Measurements from ENCODE around the gene TMEM145. TPM values are rescaled to one million over a fixed set of nuclear protein-coding genes. Genes with fewer than 3 reads are reported as not detected.
A peak's percentile ranks its signal among the peaks of the same experiment; 100 is the strongest.
"Not testable (repeated sequence)": the region's sequence is repeated elsewhere in the genome, so short reads cannot be mapped to it uniquely, and the experiment has no call there.

TMEM145 gene
- total and polyA plus RNA-seq, 5 donors from 2014 or later = not detected

- no peak overlapping the region for H3K4me3 Mint-ChIP-seq
- DNase-seq (no peak), ATAC-seq (ENCODE audit: low read depth in 2 of 2) (no peak)
- H3K36me3 Mint-ChIP-seq = no peaks in the 10 kb centered on the region
- Histone ChIP-seq H3K4me3 (ENCODE audit: low read depth, low read length) (no peak overlapping the region), H3K4me1 (ENCODE audit: control insufficient read depth, insufficient read depth, low read length, poor library complexity, severe bottlenecking) (peaks cover 10% of the 10 kb centered on the region), H3K27ac (ENCODE audit: insufficient read depth, low read length, poor library complexity, severe bottlenecking) (no peak overlapping the region), H3K9me3 (ENCODE audit: control insufficient read depth in 2 of 2, low read length in 2 of 2) (no peaks in the 10 kb centered on the region), H3K36me3 (ENCODE audit: control insufficient read depth, insufficient read depth, low read length) (no peaks in the 10 kb centered on the region), H3K27me3 (ENCODE audit: control insufficient read depth, insufficient read depth, low read length) (no peaks in the 10 kb centered on the region)
- no peaks in the 10 kb centered on the region for H3K9me3 Mint-ChIP-seq
- H3K4me1 Mint-ChIP-seq = peaks cover 0 to 29% (median 17%) of the 10 kb centered on the region in 4 donors
- H3K27me3 Mint-ChIP-seq = peaks cover 7% of the 10 kb centered on the region
- H3K27ac Mint-ChIP-seq = peak overlapping the region in 1 of 3 donors; percentile 44
Observed at GRCh38 chr19:42330241-42330711, 17.2 kb downstream of the TMEM145 start.

GRCh38 chr19:42331333-42331732 lies 18.2 kb downstream of the TMEM145 start:
- H3K4me1 Mint-ChIP-seq = peaks cover 0 to 23% (median 15%) of the 10 kb centered on the region in 4 donors
- not testable (repeated sequence) for ATAC-seq (ENCODE audit: low read depth in 2 of 2); H3K4me3 Mint-ChIP-seq; H3K27me3 Mint-ChIP-seq; H3K36me3 Mint-ChIP-seq; H3K27ac Mint-ChIP-seq; H3K9me3 Mint-ChIP-seq; H3K4me1 ChIP-seq (ENCODE audit: control insufficient read depth, insufficient read depth, low read length, poor library complexity, severe bottlenecking); H3K4me3 ChIP-seq (ENCODE audit: low read depth, low read length); H3K9me3 ChIP-seq (ENCODE audit: control insufficient read depth in 2 of 2, low read length in 2 of 2); DNase-seq; H3K27me3 ChIP-seq (ENCODE audit: control insufficient read depth, insufficient read depth, low read length); H3K27ac ChIP-seq (ENCODE audit: insufficient read depth, low read length, poor library complexity, severe bottlenecking); H3K36me3 ChIP-seq (ENCODE audit: control insufficient read depth, insufficient read depth, low read length)

- Histone ChIP-seq H3K36me3 (ENCODE audit: control insufficient read depth, insufficient read depth, low read length) (peaks cover 3% of the 10 kb centered on the region), H3K4me1 (ENCODE audit: control insufficient read depth, insufficient read depth, low read length, poor library complexity, severe bottlenecking) (no peaks in the 10 kb centered on the region), H3K27me3 (ENCODE audit: control insufficient read depth, insufficient read depth, low read length) (no peaks in the 10 kb centered on the region), H3K27ac (ENCODE audit: insufficient read depth, low read length, poor library complexity, severe bottlenecking) (no peak overlapping the region), H3K4me3 (ENCODE audit: low read depth, low read length) (no peak overlapping the region), H3K9me3 (ENCODE audit: control insufficient read depth in 2 of 2, low read length in 2 of 2) (no peaks in the 10 kb centered on the region)
- no peak overlapping the region for H3K4me3 Mint-ChIP-seq
- no peak for ATAC-seq (ENCODE audit: low read depth in 2 of 2)
- peaks cover 5% of the 10 kb centered on the region for H3K27me3 Mint-ChIP-seq
- peaks cover 0 to 15% (median 11%) of the 10 kb centered on the region in 4 donors for H3K4me1 Mint-ChIP-seq
- no peak overlapping the region for H3K27ac Mint-ChIP-seq
- no peaks in the 10 kb centered on the region for H3K36me3 Mint-ChIP-seq
- DNase-seq = no peak
- H3K9me3 Mint-ChIP-seq = no peaks in the 10 kb centered on the region
Observed at GRCh38 chr19:42332059-42332458, 18.9 kb downstream of the TMEM145 start.

- Histone ChIP-seq H3K36me3 (ENCODE audit: control insufficient read depth, insufficient read depth, low read length) (peaks cover 3% of the 10 kb centered on the region), H3K9me3 (ENCODE audit: control insufficient read depth in 2 of 2, low read length in 2 of 2) (no peaks in the 10 kb centered on the region), H3K4me1 (ENCODE audit: control insufficient read depth, insufficient read depth, low read length, poor library complexity, severe bottlenecking) (no peaks in the 10 kb centered on the region), H3K27ac (ENCODE audit: insufficient read depth, low read length, poor library complexity, severe bottlenecking) (no peak overlapping the region), H3K27me3 (ENCODE audit: control insufficient read depth, insufficient read depth, low read length) (no peaks in the 10 kb centered on the region), H3K4me3 (ENCODE audit: low read depth, low read length) (no peak overlapping the region)
- Mint-ChIP-seq H3K27ac (no peak overlapping the region), H3K4me1 (peaks cover 0 to 14% (median 6%) of the 10 kb centered on the region in 4 donors), H3K36me3 (no peaks in the 10 kb centered on the region), H3K4me3 (no peak overlapping the region), H3K27me3 (peaks cover 5% of the 10 kb centered on the region), H3K9me3 (no peaks in the 10 kb centered on the region)
- DNase-seq (no peak), ATAC-seq (ENCODE audit: low read depth in 2 of 2) (no peak)
Observed at GRCh38 chr19:42333018-42333417, 19.9 kb downstream of the TMEM145 start.

GRCh38 chr19:42333975-42334696 lies 21.0 kb downstream of the TMEM145 start:
- DNase-seq = no peak
- no peaks in the 10 kb centered on the region for H3K4me1 ChIP-seq (ENCODE audit: control insufficient read depth, insufficient read depth, low read length, poor library complexity, severe bottlenecking)
- H3K36me3 Mint-ChIP-seq = peaks cover 4% of the 10 kb centered on the region
- H3K27me3 Mint-ChIP-seq = peaks cover 2% of the 10 kb centered on the region
- H3K4me3 Mint-ChIP-seq = no peak overlapping the region
- H3K27ac ChIP-seq (ENCODE audit: insufficient read depth, low read length, poor library complexity, severe bottlenecking) = no peak overlapping the region
- no peaks in the 10 kb centered on the region for H3K9me3 ChIP-seq (ENCODE audit: control insufficient read depth in 2 of 2, low read length in 2 of 2)
- H3K4me1 Mint-ChIP-seq = peaks cover 0 to 6% (median 3%) of the 10 kb centered on the region in 4 donors
- peaks cover 3% of the 10 kb centered on the region for H3K36me3 ChIP-seq (ENCODE audit: control insufficient read depth, insufficient read depth, low read length)
- no peaks in the 10 kb centered on the region for H3K27me3 ChIP-seq (ENCODE audit: control insufficient read depth, insufficient read depth, low read length)
- no peaks in the 10 kb centered on the region for H3K9me3 Mint-ChIP-seq
- no peak for ATAC-seq (ENCODE audit: low read depth in 2 of 2)
- H3K27ac Mint-ChIP-seq = no peak overlapping the region
- H3K4me3 ChIP-seq (ENCODE audit: low read depth, low read length) = no peak overlapping the region

DNA sequence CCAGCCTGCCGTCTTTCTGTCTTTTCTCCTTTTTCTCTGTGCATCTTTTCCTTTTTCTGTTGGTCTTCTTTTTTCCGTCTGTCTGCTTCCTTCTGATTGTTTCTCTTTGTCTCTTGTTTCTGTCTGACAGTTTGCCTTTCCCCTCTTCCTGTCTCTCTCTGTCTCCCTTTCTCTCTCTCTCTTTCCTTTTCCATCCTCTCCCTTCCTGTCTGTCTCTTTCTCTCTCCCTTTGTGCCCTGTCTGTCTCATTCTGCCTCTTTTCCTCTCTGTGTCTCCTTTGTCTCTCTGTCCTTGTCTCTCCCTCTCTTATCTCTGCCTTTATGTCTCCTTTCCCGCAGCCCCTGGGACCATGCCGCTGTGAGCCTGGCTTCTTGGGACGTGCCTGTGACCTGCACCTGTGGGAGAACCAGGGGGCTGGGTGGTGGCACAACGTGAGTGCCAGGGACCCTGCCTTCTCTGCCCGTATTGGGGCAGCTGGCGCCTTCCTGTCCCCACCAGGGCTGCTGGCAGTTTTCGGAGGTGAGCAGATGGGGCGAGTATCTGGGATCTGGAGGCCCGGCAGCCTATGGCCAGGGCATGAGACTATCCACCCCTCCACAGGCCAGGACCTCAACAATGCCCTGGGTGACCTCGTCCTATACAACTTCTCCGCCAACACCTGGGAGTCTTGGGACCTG lies 21.7 kb downstream of the TMEM145 start:
- H3K9me3 Mint-ChIP-seq = no peaks in the 10 kb centered on the region
- DNase-seq (no peak), ATAC-seq (ENCODE audit: low read depth in 2 of 2) (no peak)
- no peaks in the 10 kb centered on the region for H3K27me3 Mint-ChIP-seq
- H3K4me1 ChIP-seq (ENCODE audit: control insufficient read depth, insufficient read depth, low read length, poor library complexity, severe bottlenecking) = no peaks in the 10 kb centered on the region
- peaks cover 3% of the 10 kb centered on the region for H3K36me3 ChIP-seq (ENCODE audit: control insufficient read depth, insufficient read depth, low read length)
- peaks cover 8% of the 10 kb centered on the region for H3K36me3 Mint-ChIP-seq
- H3K27ac Mint-ChIP-seq = no peak overlapping the region
- H3K9me3 ChIP-seq (ENCODE audit: control insufficient read depth in 2 of 2, low read length in 2 of 2) = no peaks in the 10 kb centered on the region
- no peak overlapping the region for H3K27ac ChIP-seq (ENCODE audit: insufficient read depth, low read length, poor library complexity, severe bottlenecking)
- no peaks in the 10 kb centered on the region for H3K27me3 ChIP-seq (ENCODE audit: control insufficient read depth, insufficient read depth, low read length)
- H3K4me1 Mint-ChIP-seq = peaks cover 0 to 7% (median 3%) of the 10 kb centered on the region in 4 donors
- H3K4me3 ChIP-seq (ENCODE audit: low read depth, low read length) = no peak overlapping the region
- no peak overlapping the region for H3K4me3 Mint-ChIP-seq

DNA sequence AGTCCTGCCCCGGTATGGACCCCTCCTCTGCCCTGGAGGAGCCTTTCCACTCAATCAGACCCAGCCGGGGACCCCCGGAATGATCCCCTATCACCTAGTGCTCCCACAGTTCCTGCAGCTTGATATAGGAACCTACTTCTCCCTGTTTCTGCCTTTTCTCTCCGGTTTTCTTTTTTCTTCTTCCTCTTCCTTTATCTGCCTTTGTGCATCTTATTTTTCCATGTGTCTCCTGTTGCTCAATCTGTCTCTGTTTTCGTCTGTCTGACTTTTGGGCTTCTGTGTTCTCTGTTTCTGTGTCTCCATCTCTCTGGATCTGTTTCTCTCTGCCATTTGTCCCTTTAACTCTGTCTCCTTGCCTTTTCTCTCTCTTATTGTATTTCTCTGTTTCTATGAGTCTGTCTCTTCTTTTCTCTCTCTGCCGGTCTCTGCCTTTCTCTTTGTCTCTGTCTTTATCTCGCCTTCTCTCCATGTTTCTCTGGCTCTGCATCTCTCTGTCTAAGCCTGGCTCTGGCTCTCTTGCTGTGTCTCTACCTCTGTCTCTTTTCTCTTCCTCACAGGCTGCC lies 22.3 kb downstream of the TMEM145 start:
- no peak overlapping the region for H3K27ac Mint-ChIP-seq
- no peaks in the 10 kb centered on the region for H3K27me3 Mint-ChIP-seq
- DNase-seq = no peak

More for the DNA sequence above, 22.3 kb downstream of the TMEM145 start:
- Histone ChIP-seq H3K36me3 (ENCODE audit: control insufficient read depth, insufficient read depth, low read length) (peaks cover 3% of the 10 kb centered on the region), H3K27me3 (ENCODE audit: control insufficient read depth, insufficient read depth, low read length) (no peaks in the 10 kb centered on the region), H3K4me3 (ENCODE audit: low read depth, low read length) (no peak overlapping the region), H3K9me3 (ENCODE audit: control insufficient read depth in 2 of 2, low read length in 2 of 2) (no peaks in the 10 kb centered on the region), H3K4me1 (ENCODE audit: control insufficient read depth, insufficient read depth, low read length, poor library complexity, severe bottlenecking) (no peaks in the 10 kb centered on the region), H3K27ac (ENCODE audit: insufficient read depth, low read length, poor library complexity, severe bottlenecking) (no peak overlapping the region)
- peaks cover 8% of the 10 kb centered on the region for H3K36me3 Mint-ChIP-seq
- no peak overlapping the region for H3K4me3 Mint-ChIP-seq
- ATAC-seq (ENCODE audit: low read depth in 2 of 2) = no peak
- peaks cover 0 to 7% (median 3%) of the 10 kb centered on the region in 4 donors for H3K4me1 Mint-ChIP-seq
- no peaks in the 10 kb centered on the region for H3K9me3 Mint-ChIP-seq
